ENCODE data around the gene TP53BP1.

DNA sequence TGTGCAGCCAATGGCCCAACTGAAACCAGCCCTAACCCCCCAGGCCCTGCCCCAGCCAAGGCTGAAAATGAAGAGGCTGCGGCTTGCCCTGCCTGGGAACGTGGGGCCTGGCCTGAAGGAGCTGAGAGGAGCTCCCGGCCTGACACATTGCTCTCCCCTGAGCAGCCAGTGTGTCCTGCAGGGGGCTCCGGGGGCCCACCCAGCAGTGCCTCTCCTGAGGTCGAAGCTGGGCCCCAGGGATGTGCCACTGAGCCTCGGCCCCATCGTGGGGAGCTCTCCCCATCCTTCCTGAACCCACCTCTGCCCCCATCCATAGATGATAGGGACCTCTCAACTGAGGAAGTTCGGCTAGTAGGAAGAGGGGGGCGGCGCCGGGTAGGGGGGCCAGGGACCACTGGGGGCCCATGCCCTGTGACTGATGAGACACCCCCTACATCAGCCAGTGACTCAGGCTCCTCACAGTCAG, 35.6 kb upstream of the TP53BP1 start:
- TF ChIP-seq, protein P1, sequence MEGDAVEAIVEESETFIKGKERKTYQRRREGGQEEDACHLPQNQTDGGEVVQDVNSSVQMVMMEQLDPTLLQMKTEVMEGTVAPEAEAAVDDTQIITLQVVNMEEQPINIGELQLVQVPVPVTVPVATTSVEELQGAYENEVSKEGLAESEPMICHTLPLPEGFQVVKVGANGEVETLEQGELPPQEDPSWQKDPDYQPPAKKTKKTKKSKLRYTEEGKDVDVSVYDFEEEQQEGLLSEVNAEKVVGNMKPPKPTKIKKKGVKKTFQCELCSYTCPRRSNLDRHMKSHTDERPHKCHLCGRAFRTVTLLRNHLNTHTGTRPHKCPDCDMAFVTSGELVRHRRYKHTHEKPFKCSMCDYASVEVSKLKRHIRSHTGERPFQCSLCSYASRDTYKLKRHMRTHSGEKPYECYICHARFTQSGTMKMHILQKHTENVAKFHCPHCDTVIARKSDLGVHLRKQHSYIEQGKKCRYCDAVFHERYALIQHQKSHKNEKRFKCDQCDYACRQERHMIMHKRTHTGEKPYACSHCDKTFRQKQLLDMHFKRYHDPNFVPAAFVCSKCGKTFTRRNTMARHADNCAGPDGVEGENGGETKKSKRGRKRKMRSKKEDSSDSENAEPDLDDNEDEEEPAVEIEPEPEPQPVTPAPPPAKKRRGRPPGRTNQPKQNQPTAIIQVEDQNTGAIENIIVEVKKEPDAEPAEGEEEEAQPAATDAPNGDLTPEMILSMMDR (IDR thresholded peaks at IDR 0.05; ENCODE audit: low read length), result no peak
- no peak for TF ChIP-seq EZH2 (optimal IDR thresholded peaks at IDR 0.05; ENCODE audit: low read depth, low read length)
